A204.1 (cell line): ENCODE measurements around the gene STRBP.
"Not testable (repeated sequence)": the region's sequence is repeated elsewhere in the genome, so short reads cannot be mapped to it uniquely, and the experiment has no call there.

Experiments
- FAIRE-seq: peaks from 2 replicates; lab custom pipeline; 2012; peaks lifted over from hg19 to GRCh38; lab: Jason Lieb, UNC

Gene STRBP

GRCh38 chr9:123268465-123269259 lies at the start of gene STRBP:
Gene STRBP, minus strand, starts transcription at chr9:123268586. Its CDS starts 84,452 bp downstream, at chr9:123184134.
- FAIRE-seq: no peak

GRCh38 chr9:123316053-123316718 lies 47.8 kb upstream of the STRBP start:
- no peak for FAIRE-seq

GRCh38 chr9:123315635-123316034 lies 47.2 kb upstream of the STRBP start:
- no peak for FAIRE-seq

- FAIRE-seq: no peak
Measured at GRCh38 chr9:123314617-123315016, 46.2 kb upstream of the STRBP start.

- FAIRE-seq: no peak
Measured at GRCh38 chr9:123312306-123312877, 44.0 kb upstream of the STRBP start.

GRCh38 chr9:123311250-123311752 lies 42.9 kb upstream of the STRBP start:
- no peak for FAIRE-seq

- no peak for FAIRE-seq
Measured at GRCh38 chr9:123310551-123311249, 42.3 kb upstream of the STRBP start.

GRCh38 chr9:123309611-123310010 lies 41.2 kb upstream of the STRBP start:
- FAIRE-seq: no peak

- no peak for FAIRE-seq
Measured at GRCh38 chr9:123305879-123306278, 37.5 kb upstream of the STRBP start.

GRCh38 chr9:123304340-123304691 lies 35.9 kb upstream of the STRBP start:
- no peak for FAIRE-seq

- FAIRE-seq: no peak
Measured at GRCh38 chr9:123302348-123303214, 34.2 kb upstream of the STRBP start.

GRCh38 chr9:123301936-123302335 lies 33.5 kb upstream of the STRBP start:
- not testable (repeated sequence) for FAIRE-seq

- no peak for FAIRE-seq
Measured at GRCh38 chr9:123300554-123300953, 32.2 kb upstream of the STRBP start.

- no peak for FAIRE-seq
Measured at GRCh38 chr9:123299558-123300126, 31.3 kb upstream of the STRBP start.

GRCh38 chr9:123296174-123296573 lies 27.8 kb upstream of the STRBP start:
- FAIRE-seq: no peak

- FAIRE-seq: no peak
Measured at GRCh38 chr9:123291736-123292135, 23.4 kb upstream of the STRBP start.

- FAIRE-seq: no peak
Measured at GRCh38 chr9:123290764-123291163, 22.4 kb upstream of the STRBP start.

GRCh38 chr9:123287639-123288038 lies 19.3 kb upstream of the STRBP start:
- FAIRE-seq: no peak

GRCh38 chr9:123286324-123286723 lies 17.9 kb upstream of the STRBP start:
- no peak for FAIRE-seq

GRCh38 chr9:123284656-123285055 lies 16.3 kb upstream of the STRBP start:
- no peak for FAIRE-seq

GRCh38 chr9:123283455-123283854 lies 15.1 kb upstream of the STRBP start:
- FAIRE-seq: no peak
